Measurements from ENCODE around the gene PDS5B. TPM values are rescaled to one million over a fixed set of nuclear protein-coding genes. Genes with fewer than 3 reads are reported as not detected.
A peak's percentile ranks its signal among the peaks of the same experiment; 100 is the strongest.

PDS5B gene
- total RNA-seq, 1 donor from 2014 or later: 72.4 TPM

GRCh38 chr13:32735859-32736258 is 149.6 kb downstream of the PDS5B start:
- Mint-ChIP-seq H3K4me1 (ENCODE audit: unreplicated experiment) (peaks cover 53% of the 10 kb centered on the region), H3K27me3 (ENCODE audit: unreplicated experiment) (no peaks in the 10 kb centered on the region)

GRCh38 chr13:32736648-32737047 is 150.4 kb downstream of the PDS5B start:
- Mint-ChIP-seq H3K4me1 (ENCODE audit: unreplicated experiment) (peaks cover 45% of the 10 kb centered on the region), H3K27ac (ENCODE audit: unreplicated experiment) (peak overlapping the region; percentile 79)
- DNase-seq (ENCODE audit: extremely low spot score, unreplicated experiment): no peak

More at GRCh38 chr13:32735859-32736258, 149.6 kb downstream of the PDS5B start:
- DNase-seq (ENCODE audit: extremely low spot score, unreplicated experiment): no peak
- no peak overlapping the region for H3K4me3 Mint-ChIP-seq (ENCODE audit: unreplicated experiment)
- H3K27ac Mint-ChIP-seq (ENCODE audit: unreplicated experiment): peak overlapping the region; percentile 79
- peaks cover 20% of the 10 kb centered on the region for H3K36me3 Mint-ChIP-seq (ENCODE audit: unreplicated experiment)
- no peak for TF ChIP-seq CTCF (IDR thresholded peaks at IDR 0.05)
- no peaks in the 10 kb centered on the region for H3K9me3 Mint-ChIP-seq (ENCODE audit: unreplicated experiment)

GRCh38 chr13:32737111-32737571 is 150.9 kb downstream of the PDS5B start:
- Mint-ChIP-seq H3K27ac (ENCODE audit: unreplicated experiment) (peak overlapping the region; percentile 79), H3K9me3 (ENCODE audit: unreplicated experiment) (no peaks in the 10 kb centered on the region), H3K36me3 (ENCODE audit: unreplicated experiment) (peaks cover 24% of the 10 kb centered on the region), H3K4me1 (ENCODE audit: unreplicated experiment) (peaks cover 42% of the 10 kb centered on the region), H3K27me3 (ENCODE audit: unreplicated experiment) (no peaks in the 10 kb centered on the region), H3K4me3 (ENCODE audit: unreplicated experiment) (no peak overlapping the region)
- TF ChIP-seq CTCF (IDR thresholded peaks at IDR 0.05): no peak
- no peak for DNase-seq (ENCODE audit: extremely low spot score, unreplicated experiment)

More at GRCh38 chr13:32736648-32737047, 150.4 kb downstream of the PDS5B start:
- Mint-ChIP-seq H3K27me3 (ENCODE audit: unreplicated experiment) (no peaks in the 10 kb centered on the region), H3K9me3 (ENCODE audit: unreplicated experiment) (no peaks in the 10 kb centered on the region), H3K36me3 (ENCODE audit: unreplicated experiment) (peaks cover 24% of the 10 kb centered on the region), H3K4me3 (ENCODE audit: unreplicated experiment) (no peak overlapping the region)
- TF ChIP-seq CTCF (IDR thresholded peaks at IDR 0.05): no peak

- H3K27ac Mint-ChIP-seq (ENCODE audit: unreplicated experiment): peak overlapping the region; percentile 79
- no peaks in the 10 kb centered on the region for H3K9me3 Mint-ChIP-seq (ENCODE audit: unreplicated experiment)
- no peak for DNase-seq (ENCODE audit: extremely low spot score, unreplicated experiment)
- peaks cover 41% of the 10 kb centered on the region for H3K4me1 Mint-ChIP-seq (ENCODE audit: unreplicated experiment)
- H3K4me3 Mint-ChIP-seq (ENCODE audit: unreplicated experiment): no peak overlapping the region
- H3K36me3 Mint-ChIP-seq (ENCODE audit: unreplicated experiment): peaks cover 25% of the 10 kb centered on the region
- H3K27me3 Mint-ChIP-seq (ENCODE audit: unreplicated experiment): no peaks in the 10 kb centered on the region
- no peak for TF ChIP-seq CTCF (IDR thresholded peaks at IDR 0.05)
These were observed 151.4 kb downstream of the PDS5B start for GRCh38 chr13:32737679-32738078.

- DNase-seq (ENCODE audit: extremely low spot score, unreplicated experiment): no peak
- no peak overlapping the region for H3K4me3 Mint-ChIP-seq (ENCODE audit: unreplicated experiment)
These were observed 159.3 kb downstream of the PDS5B start for GRCh38 chr13:32745509-32745908.

More at GRCh38 chr13:32745509-32745908, 159.3 kb downstream of the PDS5B start:
- no peak for TF ChIP-seq CTCF (IDR thresholded peaks at IDR 0.05)
- Mint-ChIP-seq H3K36me3 (ENCODE audit: unreplicated experiment) (peaks cover 22% of the 10 kb centered on the region), H3K9me3 (ENCODE audit: unreplicated experiment) (no peaks in the 10 kb centered on the region), H3K27ac (ENCODE audit: unreplicated experiment) (peak overlapping the region; percentile 79), H3K27me3 (ENCODE audit: unreplicated experiment) (no peaks in the 10 kb centered on the region), H3K4me1 (ENCODE audit: unreplicated experiment) (peaks cover 36% of the 10 kb centered on the region)
